ENCODE data around the gene OR2T6. TPM values are rescaled to one million over a fixed set of nuclear protein-coding genes. Genes with fewer than 3 reads are reported as not detected.

Gene OR2T6
- total RNA-seq, 3 donors from 2014 or later (not counting 1 experiment from before 2014, with no cell fraction given) = not detected

DNA sequence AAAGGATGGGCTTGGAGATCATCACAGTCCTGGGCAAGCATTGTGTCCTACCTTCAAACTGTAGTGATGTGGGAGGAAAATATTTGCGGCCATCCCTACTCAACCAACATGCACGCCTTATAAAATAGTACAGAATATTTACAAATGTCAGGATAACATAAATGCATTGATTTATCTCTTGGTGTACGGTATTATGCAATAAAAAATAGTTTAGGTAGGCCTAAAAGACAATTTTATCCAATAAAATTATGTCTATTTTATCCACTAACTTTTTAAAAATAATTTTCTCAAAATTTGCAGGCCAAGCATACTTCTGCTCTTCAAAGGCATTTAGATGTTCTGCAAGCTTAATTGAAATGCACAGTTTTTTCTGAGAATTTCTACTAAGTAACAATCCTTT is 27.2 kb downstream of the OR2T6 start, which contains the start of gene OR2T1:
OR2T1 (plus strand) TSS at position 301 of the 400 bp plus-strand sequence. CDS start 3,100 bp downstream, outside the sequence.
- no peak for ATAC-seq
- intact Hi-C loops (cut with micrococcal nuclease) = no loop called here
- Mint-ChIP-seq H3K27ac (no peak within 1 kb of the TSS), H3K4me1 (no peaks in the 10 kb centered on the region), H3K36me3 (no peaks in the 10 kb centered on the region), H3K27me3 (ENCODE audit: low read depth in 2 of 2) (no peaks in the 10 kb centered on the region), H3K4me3 (no peak within 1 kb of the TSS), H3K9me3 (peaks cover 3% of the 10 kb centered on the region in 2 donors)
- Histone ChIP-seq H3K4me3 (ENCODE audit: low read length) (no peak within 1 kb of the TSS), H3K27me3 (ENCODE audit: control insufficient read depth, insufficient read depth, low read length) (no peaks in the 10 kb centered on the region), H3K27ac (ENCODE audit: low read length) (no peak within 1 kb of the TSS), H3K36me3 (ENCODE audit: control insufficient read depth, insufficient read depth, low read length) (no peaks in the 10 kb centered on the region), H3K9me3 (ENCODE audit: control insufficient read depth, insufficient read depth, low read length) (no peaks in the 10 kb centered on the region), H3K4me1 (ENCODE audit: control insufficient read depth, insufficient read depth, low read length) (no peaks in the 10 kb centered on the region)
- TF ChIP-seq, protein P1, sequence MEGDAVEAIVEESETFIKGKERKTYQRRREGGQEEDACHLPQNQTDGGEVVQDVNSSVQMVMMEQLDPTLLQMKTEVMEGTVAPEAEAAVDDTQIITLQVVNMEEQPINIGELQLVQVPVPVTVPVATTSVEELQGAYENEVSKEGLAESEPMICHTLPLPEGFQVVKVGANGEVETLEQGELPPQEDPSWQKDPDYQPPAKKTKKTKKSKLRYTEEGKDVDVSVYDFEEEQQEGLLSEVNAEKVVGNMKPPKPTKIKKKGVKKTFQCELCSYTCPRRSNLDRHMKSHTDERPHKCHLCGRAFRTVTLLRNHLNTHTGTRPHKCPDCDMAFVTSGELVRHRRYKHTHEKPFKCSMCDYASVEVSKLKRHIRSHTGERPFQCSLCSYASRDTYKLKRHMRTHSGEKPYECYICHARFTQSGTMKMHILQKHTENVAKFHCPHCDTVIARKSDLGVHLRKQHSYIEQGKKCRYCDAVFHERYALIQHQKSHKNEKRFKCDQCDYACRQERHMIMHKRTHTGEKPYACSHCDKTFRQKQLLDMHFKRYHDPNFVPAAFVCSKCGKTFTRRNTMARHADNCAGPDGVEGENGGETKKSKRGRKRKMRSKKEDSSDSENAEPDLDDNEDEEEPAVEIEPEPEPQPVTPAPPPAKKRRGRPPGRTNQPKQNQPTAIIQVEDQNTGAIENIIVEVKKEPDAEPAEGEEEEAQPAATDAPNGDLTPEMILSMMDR (IDR thresholded peaks at IDR 0.05) = no peak
- DNase-seq = no peak
- WGBS (ENCODE audit: insufficient coverage) = no CpG with 5 or more reads among the region's 3 CpGs

DNA sequence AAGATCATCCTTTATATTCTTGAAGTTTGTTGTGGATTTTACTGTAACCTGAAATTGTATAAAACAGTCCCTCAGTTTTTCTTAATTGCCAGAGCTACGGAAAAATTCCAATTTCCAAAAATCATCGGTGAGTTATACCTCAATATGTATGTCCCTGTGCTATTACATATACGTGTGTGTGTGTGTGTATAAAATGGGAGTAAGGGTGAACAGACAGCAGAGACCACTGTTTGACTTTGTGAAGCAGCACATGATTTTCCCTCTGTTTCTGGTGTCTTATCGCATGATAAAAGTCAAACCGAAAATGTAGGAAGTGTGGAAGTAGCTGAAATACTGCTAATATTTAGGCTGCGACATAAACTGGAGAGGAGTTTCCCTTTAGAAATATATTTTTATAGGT is 28.5 kb downstream of the OR2T6 start:
- no peaks in the 10 kb centered on the region for H3K27me3 Mint-ChIP-seq (ENCODE audit: low read depth in 2 of 2)
- H3K27ac ChIP-seq (ENCODE audit: low read length) = no peak overlapping the region
- no peaks in the 10 kb centered on the region for H3K4me1 ChIP-seq (ENCODE audit: control insufficient read depth, insufficient read depth, low read length)
- H3K36me3 Mint-ChIP-seq = no peaks in the 10 kb centered on the region
- H3K4me1 Mint-ChIP-seq = no peaks in the 10 kb centered on the region
- ATAC-seq (no peak), DNase-seq (peak in 1 of 2 donors; percentile 30)
- no peaks in the 10 kb centered on the region for H3K9me3 ChIP-seq (ENCODE audit: control insufficient read depth, insufficient read depth, low read length)
- H3K4me3 Mint-ChIP-seq = no peak overlapping the region
- WGBS (ENCODE audit: insufficient coverage) = 68% methylated on average over 5 of the region's 6 CpGs
- H3K4me3 ChIP-seq (ENCODE audit: low read length) = no peak overlapping the region
- no peak overlapping the region for H3K27ac Mint-ChIP-seq
- H3K36me3 ChIP-seq (ENCODE audit: control insufficient read depth, insufficient read depth, low read length) = no peaks in the 10 kb centered on the region
- intact Hi-C loops (cut with micrococcal nuclease) = no loop called here
- TF ChIP-seq, protein P1 (IDR thresholded peaks at IDR 0.05) = peak; percentile 14
- H3K27me3 ChIP-seq (ENCODE audit: control insufficient read depth, insufficient read depth, low read length) = no peaks in the 10 kb centered on the region
- peaks cover 3% of the 10 kb centered on the region in 2 donors for H3K9me3 Mint-ChIP-seq

DNA sequence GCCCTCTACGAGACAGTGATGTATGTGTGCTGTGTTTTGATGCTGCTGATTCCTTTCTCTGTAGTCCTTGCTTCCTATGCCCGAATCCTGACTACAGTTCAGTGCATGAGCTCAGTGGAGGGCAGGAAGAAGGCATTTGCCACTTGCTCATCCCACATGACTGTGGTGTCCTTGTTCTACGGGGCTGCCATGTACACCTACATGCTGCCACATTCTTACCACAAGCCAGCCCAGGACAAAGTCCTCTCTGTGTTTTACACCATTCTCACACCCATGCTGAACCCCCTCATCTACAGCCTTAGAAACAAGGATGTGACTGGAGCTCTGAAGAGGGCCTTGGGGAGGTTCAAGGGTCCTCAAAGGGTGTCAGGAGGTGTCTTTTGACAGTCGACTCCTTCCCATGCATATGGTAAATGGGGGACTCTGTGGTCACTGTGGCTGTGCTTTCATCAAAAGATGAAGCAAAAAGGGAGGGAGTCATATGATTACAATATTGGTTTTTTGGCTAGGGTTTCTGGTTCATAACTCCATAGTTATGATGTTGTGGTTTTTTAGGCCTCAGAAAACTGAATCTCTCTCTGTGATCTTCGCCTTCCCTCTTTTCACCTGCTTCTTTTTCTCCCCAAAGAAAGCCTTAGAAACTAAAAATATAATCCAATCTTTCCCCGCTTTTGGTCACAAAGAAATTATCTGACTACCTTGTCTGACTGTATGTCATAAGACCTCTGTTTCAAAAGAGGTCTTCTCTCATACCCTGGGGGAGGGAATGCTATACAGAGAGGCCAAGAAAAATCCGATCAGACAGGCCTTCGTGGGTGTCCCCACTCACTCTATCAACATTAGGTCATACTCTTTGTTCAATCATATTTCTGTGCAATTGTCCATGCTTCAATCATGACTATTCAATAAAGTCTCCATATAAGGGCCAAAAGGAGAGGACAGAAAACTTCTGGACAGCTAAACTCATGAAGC is 31.5 kb downstream of the OR2T6 start:
- peaks cover 7% of the 10 kb centered on the region in 2 donors for H3K9me3 Mint-ChIP-seq
- no peaks in the 10 kb centered on the region for H3K27me3 Mint-ChIP-seq (ENCODE audit: low read depth in 2 of 2)
- H3K27ac Mint-ChIP-seq = no peak overlapping the region
- no peaks in the 10 kb centered on the region for H3K36me3 Mint-ChIP-seq
- TF ChIP-seq, protein P1 (IDR thresholded peaks at IDR 0.05) = no peak
- ATAC-seq (no peak), DNase-seq (no peak)
- H3K4me1 Mint-ChIP-seq = no peaks in the 10 kb centered on the region
- no peaks in the 10 kb centered on the region for H3K4me1 ChIP-seq (ENCODE audit: control insufficient read depth, insufficient read depth, low read length)
- H3K9me3 ChIP-seq (ENCODE audit: control insufficient read depth, insufficient read depth, low read length) = no peaks in the 10 kb centered on the region
- H3K36me3 ChIP-seq (ENCODE audit: control insufficient read depth, insufficient read depth, low read length) = no peaks in the 10 kb centered on the region
- no peak overlapping the region for H3K4me3 ChIP-seq (ENCODE audit: low read length)
- H3K27me3 ChIP-seq (ENCODE audit: control insufficient read depth, insufficient read depth, low read length) = no peaks in the 10 kb centered on the region
- H3K27ac ChIP-seq (ENCODE audit: low read length) = no peak overlapping the region
- WGBS (ENCODE audit: insufficient coverage) = 81% methylated on average over 8 of the region's 8 CpGs
- H3K4me3 Mint-ChIP-seq = no peak overlapping the region
- intact Hi-C loops (cut with micrococcal nuclease) = no loop called here
